H9 (cell line): Measurements from ENCODE around the gene SLC24A4. TPM values are rescaled to one million over a fixed set of nuclear protein-coding genes. Genes with fewer than 3 reads are reported as not detected.

ENCODE experiments used
- DNase-seq: peaks from one replicate; pipeline ENCODE4 v3.0.0-alpha.2; 2017
- H2AFZ ChIP-seq: one replicate; pipeline ENCODE4 v1.6.1; 2013; ENCODE audit warnings: mild to moderate bottlenecking, low read length, control low read depth, moderate library complexity
- H2AK5ac ChIP-seq: 2 replicates; pipeline ENCODE4 v1.6.1; 2013; ENCODE audit warnings: low read length, control low read depth, mixed read lengths; ENCODE audit not compliant: insufficient read length
- H2BK120ac ChIP-seq: one replicate; pipeline ENCODE4 v1.6.1; 2013; ENCODE audit warnings: low read depth, mild to moderate bottlenecking, low read length, control low read depth, inconsistent platforms; ENCODE audit not compliant: poor library complexity, severe bottlenecking
- H2BK12ac ChIP-seq: 2 replicates; pipeline ENCODE4 v1.6.1; 2013; ENCODE audit warnings: low read length, control low read depth, mixed read lengths, low read depth; ENCODE audit not compliant: insufficient read length
- H2BK15ac ChIP-seq: 2 replicates; pipeline ENCODE4 v1.6.1; 2013; ENCODE audit warnings: low read depth, low read length, control low read depth
- H2BK20ac ChIP-seq: one replicate; pipeline ENCODE4 v1.6.1; 2013; ENCODE audit warnings: low read depth, mild to moderate bottlenecking, low read length, control low read depth, inconsistent platforms; ENCODE audit not compliant: poor library complexity, severe bottlenecking
- H2BK5ac ChIP-seq: 2 replicates; pipeline ENCODE4 v1.6.1; 2013; ENCODE audit warnings: low read length, control low read depth, mixed read lengths; ENCODE audit not compliant: insufficient read length
- H3K14ac ChIP-seq: 2 replicates; pipeline ENCODE4 v1.6.1; 2013; ENCODE audit warnings: low read length, control low read depth; ENCODE audit not compliant: insufficient read depth
- H3K18ac ChIP-seq: 2 replicates; pipeline ENCODE4 v1.6.1; 2013; ENCODE audit warnings: low read depth, mild to moderate bottlenecking, mixed read lengths, low read length, control low read depth; ENCODE audit not compliant: insufficient read length
- H3K23ac ChIP-seq: 2 replicates; pipeline ENCODE4 v1.6.1; 2013; ENCODE audit warnings: low read length, control low read depth, mixed read lengths, low read depth; ENCODE audit not compliant: insufficient read length
- H3K23me2 ChIP-seq: 2 replicates; pipeline ENCODE4 v1.6.1; 2013; ENCODE audit warnings: low read depth, mild to moderate bottlenecking, mixed read lengths, low read length, control low read depth; ENCODE audit not compliant: insufficient read length, poor library complexity, severe bottlenecking
- H3K27ac ChIP-seq: 2 replicates; pipeline ENCODE4 v1.5.1; 2013; ENCODE audit warnings: low read length, control low read depth, mixed read lengths, low read depth; ENCODE audit not compliant: insufficient read length
- H3K27me3 ChIP-seq: 2 replicates; pipeline ENCODE4 v1.6.1; 2013; ENCODE audit warnings: low read length, control low read depth, inconsistent platforms; ENCODE audit not compliant: insufficient read depth
- H3K4ac ChIP-seq: 2 replicates; pipeline ENCODE4 v1.6.1; 2013; ENCODE audit warnings: low read depth, mild to moderate bottlenecking, control low read depth, inconsistent platforms, low read length, moderate library complexity
- H3K4me1 ChIP-seq: 2 replicates; pipeline ENCODE4 v1.6.1; 2013; ENCODE audit warnings: low read length, control low read depth, inconsistent platforms; ENCODE audit not compliant: insufficient read depth
- H3K4me2 ChIP-seq: 2 replicates; pipeline ENCODE4 v1.6.1; 2013; ENCODE audit warnings: low read length, control low read depth, mixed read lengths; ENCODE audit not compliant: insufficient read length, insufficient read depth
- H3K56ac ChIP-seq: 2 replicates; pipeline ENCODE4 v1.6.1; 2013; ENCODE audit warnings: low read depth, mild to moderate bottlenecking, mixed read lengths, low read length, control low read depth; ENCODE audit not compliant: insufficient read length
- H3K79me1 ChIP-seq: 2 replicates; pipeline ENCODE4 v1.6.1; 2013; ENCODE audit warnings: low read depth, mild to moderate bottlenecking, moderate library complexity, low read length, control low read depth, inconsistent platforms; ENCODE audit not compliant: insufficient read depth, poor library complexity, severe bottlenecking
- H3K79me2 ChIP-seq: 2 replicates; pipeline ENCODE4 v1.6.1; 2013; ENCODE audit warnings: low read length, control low read depth, inconsistent platforms; ENCODE audit not compliant: insufficient read depth
- H3K9ac ChIP-seq: 2 replicates; pipeline ENCODE4 v1.6.1; 2013; ENCODE audit warnings: low read length, control low read depth, mixed read lengths; ENCODE audit not compliant: insufficient read length; ENCODE audit errors: extremely low read depth
- H3K9me3 ChIP-seq: one replicate; pipeline ENCODE4 v1.6.1; 2013; ENCODE audit warnings: low read depth, low read length, inconsistent platforms; ENCODE audit not compliant: control insufficient read depth
- H3T11ph ChIP-seq: one replicate; pipeline ENCODE4 v1.6.1; 2013; ENCODE audit warnings: mild to moderate bottlenecking, low read length, control low read depth, inconsistent platforms
- H4K20me1 ChIP-seq: one replicate; pipeline ENCODE4 v1.6.1; 2013; ENCODE audit not compliant: control insufficient read depth, insufficient read length, insufficient read depth
- H4K5ac ChIP-seq: 2 replicates; pipeline ENCODE4 v1.6.1; 2013; ENCODE audit warnings: low read depth, mild to moderate bottlenecking, mixed read lengths, low read length, control low read depth; ENCODE audit not compliant: insufficient read length
- H4K8ac ChIP-seq: replicated peaks from 2 replicates; pipeline ENCODE4 v1.6.1; 2013; ENCODE audit warnings: low read length, control low read depth, mixed read lengths, low read depth; ENCODE audit not compliant: insufficient read length
- H4K91ac ChIP-seq: 2 replicates; pipeline ENCODE4 v1.6.1; 2013; ENCODE audit warnings: low read depth, mild to moderate bottlenecking, moderate library complexity, mixed read lengths, low read length, control low read depth; ENCODE audit not compliant: insufficient read length
- H3K27ac Mint-ChIP-seq, 3 experiments: 2 replicates in 2 of 3; 3 replicates in 1 of 3; pipeline ENCODE4 v1.8.0; 2020 to 2021; ENCODE audit warnings: mixed read lengths in 3 of 3, mild to moderate bottlenecking in 1 of 3, moderate library complexity in 1 of 3
- H3K27me3 Mint-ChIP-seq: 2 replicates; pipeline ENCODE4 v1.8.0; 2021; ENCODE audit warnings: low read depth, mild to moderate bottlenecking, moderate library complexity, mixed read lengths
- H3K36me3 Mint-ChIP-seq, 3 experiments: 2 replicates in 2 of 3; 3 replicates in 1 of 3; pipeline ENCODE4 v1.8.0; 2020 to 2021; ENCODE audit warnings: low read depth in 3 of 3, mixed read lengths in 3 of 3; ENCODE audit not compliant: insufficient read depth in 1 of 3
- H3K4me1 Mint-ChIP-seq, 2 experiments: 2 replicates each; pipeline ENCODE4 v1.8.0; 2020; ENCODE audit warnings: mixed read lengths in 2 of 2
- H3K4me3 Mint-ChIP-seq, 2 experiments: 2 replicates in 1 of 2; 3 replicates in 1 of 2; pipeline ENCODE4 v1.8.0; 2020 to 2021; ENCODE audit warnings: mild to moderate bottlenecking in 2 of 2, mixed read lengths in 2 of 2, moderate library complexity in 1 of 2
- H3K9me3 Mint-ChIP-seq, 2 experiments: 2 replicates in 1 of 2; 3 replicates in 1 of 2; pipeline ENCODE4 v1.8.0; 2020; ENCODE audit warnings: mild to moderate bottlenecking in 2 of 2, mixed read lengths in 2 of 2, moderate library complexity in 1 of 2
- WGBS: extraction: QIAGEN DNeasy Blood & Tissue Kit; methylation state at CpG from one replicate; pipeline ENCODE4 v1.1.7; 2013; ENCODE audit warnings: missing lambda C conversion rate, low lambda C conversion rate, mixed read lengths; ENCODE audit not compliant: insufficient read length; ENCODE audit errors: extremely low coverage; 5-methylcytosine and 5-hydroxymethylcytosine counted together
- total RNA-seq: library from RNA; stranded (reverse); gene quantifications from 2 replicates; pipeline ENCODE4 v1.2.1, GENCODE V29; 2021
- TF ChIP-seq, protein P1 (sequence below): fragments of 200-600 bp; sonication (generic); conservative IDR thresholded peaks from 3 replicates; pipeline ENCODE4 v1.8.0; 2021; ENCODE audit warnings: antibody characterized with exemption, mild to moderate bottlenecking

Gene SLC24A4
- total RNA-seq, 1 experiment from 2014 or later = 0.24 TPM

GRCh38 chr14:92383805-92384204, 60.8 kb downstream of the SLC24A4 start:
- no peak overlapping the region for H2BK5ac ChIP-seq
- no peak overlapping the region for H3K4ac ChIP-seq
- no peak overlapping the region; the same call in 1 of the 2 replicates for H3K14ac ChIP-seq
- no peak overlapping the region for H3K18ac ChIP-seq
- Mint-ChIP-seq H3K27me3 (no peaks in the 10 kb centered on the region; the same call in 1 of the 2 replicates), H3K4me1 (peaks cover 27 to 43% of the 10 kb centered on the region in 2 experiments), H3K27ac (no peak overlapping the region; a peak in 2 of 7 replicates), H3K36me3 (no peaks in the 10 kb centered on the region), H3K4me3 (no peak overlapping the region), H3K9me3 (no peaks in the 10 kb centered on the region)
- no peak overlapping the region for H3K56ac ChIP-seq
- H3K4me2 ChIP-seq = no peak overlapping the region
- no peak overlapping the region for H2AK5ac ChIP-seq
- no peaks in the 10 kb centered on the region; the same call in 1 of the 2 replicates for H3K4me1 ChIP-seq
- H3K23me2 ChIP-seq = no peaks in the 10 kb centered on the region
- no peak overlapping the region for H2BK20ac ChIP-seq
- H3K23ac ChIP-seq = no peak overlapping the region
- no peak overlapping the region for H2BK120ac ChIP-seq
- no peak overlapping the region for H2AFZ ChIP-seq
- H2BK12ac ChIP-seq = no peak overlapping the region
- H4K20me1 ChIP-seq = no peaks in the 10 kb centered on the region
- no peaks in the 10 kb centered on the region for H3K27me3 ChIP-seq
- H4K5ac ChIP-seq = no peak overlapping the region
- H3T11ph ChIP-seq = no peak overlapping the region
- H3K9ac ChIP-seq = no peak overlapping the region
- no CpG with 5 or more reads among the region's 12 CpGs for WGBS
- H3K9me3 ChIP-seq = no peaks in the 10 kb centered on the region
- TF ChIP-seq, protein P1, sequence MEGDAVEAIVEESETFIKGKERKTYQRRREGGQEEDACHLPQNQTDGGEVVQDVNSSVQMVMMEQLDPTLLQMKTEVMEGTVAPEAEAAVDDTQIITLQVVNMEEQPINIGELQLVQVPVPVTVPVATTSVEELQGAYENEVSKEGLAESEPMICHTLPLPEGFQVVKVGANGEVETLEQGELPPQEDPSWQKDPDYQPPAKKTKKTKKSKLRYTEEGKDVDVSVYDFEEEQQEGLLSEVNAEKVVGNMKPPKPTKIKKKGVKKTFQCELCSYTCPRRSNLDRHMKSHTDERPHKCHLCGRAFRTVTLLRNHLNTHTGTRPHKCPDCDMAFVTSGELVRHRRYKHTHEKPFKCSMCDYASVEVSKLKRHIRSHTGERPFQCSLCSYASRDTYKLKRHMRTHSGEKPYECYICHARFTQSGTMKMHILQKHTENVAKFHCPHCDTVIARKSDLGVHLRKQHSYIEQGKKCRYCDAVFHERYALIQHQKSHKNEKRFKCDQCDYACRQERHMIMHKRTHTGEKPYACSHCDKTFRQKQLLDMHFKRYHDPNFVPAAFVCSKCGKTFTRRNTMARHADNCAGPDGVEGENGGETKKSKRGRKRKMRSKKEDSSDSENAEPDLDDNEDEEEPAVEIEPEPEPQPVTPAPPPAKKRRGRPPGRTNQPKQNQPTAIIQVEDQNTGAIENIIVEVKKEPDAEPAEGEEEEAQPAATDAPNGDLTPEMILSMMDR = no peak
- H4K91ac ChIP-seq = no peak overlapping the region
- DNase-seq = no peak
- no peaks in the 10 kb centered on the region for H3K79me2 ChIP-seq
- no peak overlapping the region for H2BK15ac ChIP-seq
- H3K27ac ChIP-seq = no peak overlapping the region
- no peak overlapping the region for H4K8ac ChIP-seq
- H3K79me1 ChIP-seq = no peaks in the 10 kb centered on the region
